Vagina (tissue), 2 donors: ENCODE measurements around the gene HPS3. TPM values are rescaled to one million over a fixed set of nuclear protein-coding genes. Genes with fewer than 3 reads are reported as not detected.

Experiments
- DNase-seq, 2 donors: peaks; one replicate each; pipeline ENCODE4 v3.0.0-alpha.2; 2017; ENCODE audit errors: extremely low spot score in 2 of 2
- H3K27ac ChIP-seq: fragments of 200-600 bp; sonication (generic); one replicate; pipeline ENCODE4 v1.5.1; 2019
- H3K27me3 ChIP-seq: fragments of 200-600 bp; sonication (generic); one replicate; pipeline ENCODE4 v1.5.1; 2019
- H3K36me3 ChIP-seq, 2 donors: fragments of 200-600 bp; sonication (generic); one replicate each; pipeline ENCODE4 v1.5.1; 2017 to 2019
- H3K4me1 ChIP-seq: fragments of 200-600 bp; sonication (generic); one replicate; pipeline ENCODE4 v1.5.1; 2019
- H3K4me3 ChIP-seq, 2 donors: fragments of 200-600 bp; sonication (generic); 1 replicate in 1 of 2; 2 replicates in 1 of 2; pipeline ENCODE4 v1.5.1; 2016 to 2019
- H3K9me3 ChIP-seq: fragments of 200-600 bp; sonication (generic); one replicate; pipeline ENCODE4 v1.5.1; 2019
- CTCF ChIP-seq, 3 experiments: fragments of 450-650 bp in 2 of 3; fragments of 200-600 bp in 1 of 3; sonication (generic) in 1 of 3; IDR thresholded peaks; one replicate each; pipeline ENCODE4 v1.5.1; 2017 to 2019; ENCODE audit warnings: antibody characterized with exemption in 3 of 3, mild to moderate bottlenecking in 2 of 3, moderate library complexity in 2 of 3
- POLR2A ChIP-seq, 2 donors: fragments of 450-650 bp; IDR thresholded peaks; one replicate each; pipeline ENCODE4 v1.6.1; 2017; ENCODE audit warnings: antibody characterized with exemption in 2 of 2, mild to moderate bottlenecking in 2 of 2, moderate library complexity in 2 of 2
- POLR2AphosphoS5 ChIP-seq, 2 donors: sonication (generic); formaldehyde crosslinking; IDR thresholded peaks; one replicate each; pipeline ENCODE4 v1.9.0; 2017; ENCODE audit warnings: antibody characterized with exemption in 2 of 2, mild to moderate bottlenecking in 2 of 2, low read depth in 1 of 2; ENCODE audit not compliant: insufficient read depth in 1 of 2
- intact Hi-C: fragments of 100-400 bp; cut with DNase I; formaldehyde crosslinking; loops from one replicate; pipeline ENCODE4 v1.15.1; 2023
- total RNA-seq: library from RNA; depleted of rRNA; stranded (reverse); fragments of >200 nt; gene quantifications from one replicate; pipeline ENCODE4 v1.2.3, GENCODE V29; 2016

Gene HPS3
- total RNA-seq, 1 donor from 2014 or later = 25.5 TPM

- no peak for DNase-seq
- Histone ChIP-seq H3K4me1 (peaks cover 12% of the 10 kb centered on the region), H3K9me3 (no peaks in the 10 kb centered on the region), H3K27me3 (no peaks in the 10 kb centered on the region), H3K36me3 (no peaks in the 10 kb centered on the region), H3K27ac (peak overlapping the region; percentile 31), H3K4me3 (peak overlapping the region; percentile 61 to 69)
- intact Hi-C loops = no loop called here
- TF ChIP-seq POLR2A (IDR thresholded peaks at IDR 0.05) (no peak), POLR2AphosphoS5 (IDR thresholded peaks at IDR 0.05; ENCODE audit: insufficient read depth in 1 of 2, low read depth in 1 of 2) (no peak), CTCF (IDR thresholded peaks at IDR 0.05) (no peak)
Observed at GRCh38 chr3:149085828-149086231, 43.6 kb upstream of the HPS3 start.

- H3K36me3 ChIP-seq = no peaks in the 10 kb centered on the region
Observed at GRCh38 chr3:149086232-149086988, 43.0 kb upstream of the HPS3 start, which contains the start of gene HLTF. Gene HLTF, minus strand, starts transcription at chr3:149086533. Its CDS starts 197 bp downstream, at chr3:149086336.

GRCh38 chr3:149087208-149087607, 42.2 kb upstream of the HPS3 start:
- H3K4me3 ChIP-seq = no peak overlapping the region
- no peak overlapping the region for H3K27ac ChIP-seq
- peaks cover 12% of the 10 kb centered on the region for H3K4me1 ChIP-seq
- TF ChIP-seq CTCF (IDR thresholded peaks at IDR 0.05) (no peak), POLR2A (IDR thresholded peaks at IDR 0.05) (no peak), POLR2AphosphoS5 (IDR thresholded peaks at IDR 0.05; ENCODE audit: insufficient read depth in 1 of 2, low read depth in 1 of 2) (no peak)
- no peaks in the 10 kb centered on the region for H3K9me3 ChIP-seq
- intact Hi-C loops = no loop called here
- no peak for DNase-seq
- H3K27me3 ChIP-seq = no peaks in the 10 kb centered on the region
- H3K36me3 ChIP-seq = no peaks in the 10 kb centered on the region

More at GRCh38 chr3:149086232-149086988, 43.0 kb upstream of the HPS3 start, which contains the start of gene HLTF:
- peak in 1 of 2 donors; percentile 96 for DNase-seq
- Histone ChIP-seq H3K4me3 (peak within 1 kb of the TSS; percentile 61 to 69), H3K9me3 (no peaks in the 10 kb centered on the region), H3K27me3 (no peaks in the 10 kb centered on the region), H3K27ac (peak within 1 kb of the TSS; percentile 31), H3K4me1 (peaks cover 12% of the 10 kb centered on the region)
- TF ChIP-seq CTCF (IDR thresholded peaks at IDR 0.05) (no peak), POLR2AphosphoS5 (IDR thresholded peaks at IDR 0.05; ENCODE audit: insufficient read depth in 1 of 2, low read depth in 1 of 2) (peak; percentile 65 to 89), POLR2A (IDR thresholded peaks at IDR 0.05) (no peak)
- intact Hi-C loops = no loop called here

GRCh38 chr3:149089395-149089794, 40.0 kb upstream of the HPS3 start:
- Histone ChIP-seq H3K4me3 (no peak overlapping the region), H3K27me3 (no peaks in the 10 kb centered on the region), H3K9me3 (no peaks in the 10 kb centered on the region), H3K4me1 (peaks cover 12% of the 10 kb centered on the region), H3K36me3 (no peaks in the 10 kb centered on the region), H3K27ac (no peak overlapping the region)
- DNase-seq = no peak
- intact Hi-C loops = no loop called here
- TF ChIP-seq POLR2AphosphoS5 (IDR thresholded peaks at IDR 0.05; ENCODE audit: insufficient read depth in 1 of 2, low read depth in 1 of 2) (no peak), POLR2A (IDR thresholded peaks at IDR 0.05) (no peak), CTCF (IDR thresholded peaks at IDR 0.05) (no peak)

- Histone ChIP-seq H3K4me3 (no peak overlapping the region), H3K27ac (no peak overlapping the region), H3K27me3 (no peaks in the 10 kb centered on the region), H3K4me1 (peaks cover 3% of the 10 kb centered on the region), H3K9me3 (no peaks in the 10 kb centered on the region), H3K36me3 (no peaks in the 10 kb centered on the region)
- DNase-seq = no peak
- intact Hi-C loops = no loop called here
- TF ChIP-seq POLR2AphosphoS5 (IDR thresholded peaks at IDR 0.05; ENCODE audit: insufficient read depth in 1 of 2, low read depth in 1 of 2) = no peak
- no peak for TF ChIP-seq POLR2A (IDR thresholded peaks at IDR 0.05)
- no peak for TF ChIP-seq CTCF (IDR thresholded peaks at IDR 0.05)
Observed at GRCh38 chr3:149090461-149090860, 39.0 kb upstream of the HPS3 start.
